GM19324 (cell line): ENCODE results near the gene TMPRSS5.
"Not testable (repeated sequence)": the region's sequence is repeated elsewhere in the genome, so short reads cannot be mapped to it uniquely, and the experiment has no call there.

Source experiments
- ATAC-seq: cut with Tn5 transposase; IDR thresholded peaks from one replicate; pipeline ENCODE4 v1.9.1; 2021; ENCODE audit warnings: mild to moderate bottlenecking, moderate library complexity; ENCODE audit not compliant: unreplicated experiment, low FRiP score

The TMPRSS5 gene

GRCh38 chr11:113697756-113698407 lies 8.2 kb downstream of the TMPRSS5 start:
- ATAC-seq, result no peak

- no peak for ATAC-seq
Observed at GRCh38 chr11:113697111-113697510, 9.0 kb downstream of the TMPRSS5 start.

DNA sequence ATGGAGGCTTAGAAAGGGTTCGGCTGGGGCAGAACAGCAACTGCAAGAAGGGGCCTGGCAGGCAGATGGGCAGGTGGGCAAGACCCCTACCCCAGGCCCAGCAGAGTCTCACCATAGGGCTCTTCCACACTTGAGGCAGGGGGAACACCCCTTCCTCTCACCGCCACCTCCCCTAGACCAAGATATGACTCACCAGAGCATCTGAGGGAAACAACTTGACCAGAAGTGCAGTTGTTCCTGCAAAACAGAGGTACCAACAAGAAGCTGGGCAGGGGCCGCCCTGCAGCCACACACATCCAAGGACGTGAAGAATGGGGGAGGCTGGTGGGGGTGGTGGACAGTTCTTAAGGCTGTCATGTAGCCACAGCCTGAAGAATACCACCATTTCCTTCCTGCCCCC lies 10.9 kb downstream of the TMPRSS5 start:
- no peak for ATAC-seq

GRCh38 chr11:113694390-113694789 lies 11.7 kb downstream of the TMPRSS5 start:
- no peak for ATAC-seq

GRCh38 chr11:113693030-113693429 lies 13.1 kb downstream of the TMPRSS5 start:
- no peak for ATAC-seq

- no peak for ATAC-seq
Observed at GRCh38 chr11:113690619-113691569, 15.2 kb downstream of the TMPRSS5 start.

GRCh38 chr11:113689768-113690618 lies 16.1 kb downstream of the TMPRSS5 start:
- no peak for ATAC-seq

DNA sequence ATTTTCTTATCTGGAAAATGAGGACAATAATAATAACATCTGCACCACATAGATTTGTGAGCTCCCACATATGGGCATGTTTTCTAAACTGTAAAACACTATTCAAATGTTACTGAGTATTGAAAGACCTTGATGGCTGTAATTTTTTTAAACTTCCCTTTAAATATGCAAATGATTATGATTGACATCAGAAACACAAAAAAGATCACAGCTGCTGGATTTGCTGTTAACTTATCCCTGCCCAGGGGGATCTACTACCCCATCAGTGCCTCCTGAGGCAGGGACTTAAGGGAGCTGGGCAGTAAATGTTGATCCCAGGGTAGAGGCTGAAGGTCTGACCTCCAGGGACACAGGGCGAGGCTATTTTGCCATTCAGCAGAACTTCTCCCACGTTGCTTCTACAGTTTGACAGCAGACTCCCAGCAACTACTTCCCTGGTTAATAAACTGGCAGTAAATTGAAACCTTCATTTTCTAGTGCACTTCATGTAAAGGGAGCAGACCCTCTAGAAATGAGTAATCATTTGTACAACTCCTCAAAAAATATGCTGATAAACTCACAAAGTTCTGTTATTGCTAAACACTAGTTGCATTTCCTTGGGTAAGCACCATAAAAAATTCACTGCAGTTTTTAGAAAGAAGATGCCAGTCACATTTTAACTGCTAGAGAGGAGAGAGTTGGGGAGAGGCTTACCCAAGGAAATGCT lies 20.3 kb downstream of the TMPRSS5 start:
- ATAC-seq, result no peak

GRCh38 chr11:113684496-113684895 lies 21.6 kb downstream of the TMPRSS5 start:
- no peak for ATAC-seq

DNA sequence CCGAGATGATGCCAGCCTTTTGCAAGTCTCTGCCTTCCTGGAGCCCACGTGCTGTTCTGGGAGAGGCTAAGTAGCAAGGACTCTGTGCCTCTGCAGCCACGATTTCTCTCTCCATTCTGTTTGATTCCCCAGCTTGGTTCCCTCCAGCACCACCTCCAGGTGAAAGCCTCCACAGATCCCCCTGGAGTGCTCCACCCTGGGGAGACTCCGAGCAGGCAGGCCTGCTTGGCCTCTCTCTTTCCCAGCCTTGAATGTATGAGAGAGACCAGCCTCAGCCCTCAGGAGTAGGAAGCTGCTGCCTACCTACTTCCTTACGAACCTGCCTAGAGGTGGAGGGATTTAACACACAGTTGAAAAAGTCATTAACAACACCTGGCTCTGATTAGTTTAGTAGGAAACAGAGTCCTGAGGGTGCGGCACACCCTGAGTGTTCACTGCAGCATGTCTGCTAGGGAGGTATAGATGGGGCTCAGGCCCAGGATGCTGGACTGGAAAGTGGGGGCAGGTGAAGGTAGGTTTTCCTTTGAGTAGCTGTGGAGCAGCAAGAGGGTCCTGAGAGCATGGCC lies 22.5 kb downstream of the TMPRSS5 start:
- ATAC-seq, result no peak

GRCh38 chr11:113681711-113682413 lies 24.2 kb downstream of the TMPRSS5 start:
- ATAC-seq, result no peak

DNA sequence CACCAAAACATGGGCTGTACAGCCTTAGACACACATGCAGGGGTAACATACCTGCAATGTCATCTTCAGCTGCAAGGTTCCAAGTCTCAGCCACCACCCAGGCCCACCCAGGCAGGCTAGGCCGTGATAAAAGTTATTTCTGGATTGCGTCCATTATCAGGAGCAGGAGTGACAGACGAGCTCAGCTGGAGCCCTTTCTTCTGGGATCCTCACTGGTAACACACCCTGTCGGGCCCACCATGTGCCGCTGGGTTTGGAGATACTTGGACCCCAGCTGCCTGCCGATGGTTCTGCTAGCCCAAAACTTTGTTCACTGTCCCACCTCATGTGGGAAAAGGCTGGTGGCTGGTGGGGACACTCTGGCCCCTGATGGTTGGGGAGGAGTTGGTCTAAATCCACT lies 24.8 kb downstream of the TMPRSS5 start:
- no peak for ATAC-seq

DNA sequence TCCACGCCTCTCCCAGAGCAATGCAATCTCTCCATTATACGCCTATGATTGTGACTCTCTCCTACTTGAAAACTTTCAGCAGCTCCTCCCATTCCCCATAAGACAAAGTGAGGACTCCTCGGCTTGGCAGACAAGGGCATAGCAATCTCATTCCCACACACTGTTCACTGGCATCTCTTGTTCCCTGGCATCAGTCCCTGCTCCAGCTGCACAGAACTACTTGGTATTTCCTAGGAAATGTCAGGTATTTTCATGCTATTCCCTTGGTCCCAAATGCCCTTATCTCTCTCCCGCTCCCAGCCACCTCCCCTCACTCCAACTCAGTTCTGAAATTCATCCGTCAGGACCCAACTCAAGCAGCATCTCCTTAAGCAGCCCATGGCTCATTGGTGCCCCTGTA lies 28.4 kb downstream of the TMPRSS5 start:
- no peak for ATAC-seq

- ATAC-seq, result no peak
Observed at GRCh38 chr11:113675565-113675964, 30.5 kb downstream of the TMPRSS5 start.

DNA sequence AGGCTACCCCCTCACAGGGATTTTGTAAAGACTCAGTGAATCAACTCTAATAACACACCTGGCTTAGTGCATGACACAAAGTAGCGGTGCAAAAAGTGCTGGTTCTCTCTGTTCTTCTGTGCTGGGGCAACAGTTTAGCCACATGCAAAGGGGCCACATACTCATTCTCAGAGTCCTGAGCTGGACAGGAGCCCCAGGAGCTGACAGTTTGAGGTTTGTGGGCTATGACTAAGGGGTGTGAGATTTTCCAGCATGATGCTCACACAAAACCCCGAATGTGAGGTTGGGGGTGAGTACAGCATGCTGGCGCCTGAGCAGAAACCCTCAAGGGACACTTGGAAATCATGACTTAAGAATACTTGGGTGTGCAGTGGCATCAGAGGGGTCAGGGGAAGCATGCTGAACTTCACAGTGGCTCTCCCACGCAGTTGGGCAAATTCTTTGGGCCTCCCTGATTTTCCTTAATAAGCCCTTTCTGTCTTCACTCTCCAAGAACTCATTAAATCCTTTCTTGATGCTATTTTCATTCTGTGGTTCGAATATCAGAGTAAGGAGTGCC lies 31.0 kb downstream of the TMPRSS5 start:
- peak; percentile 55 for ATAC-seq

- no peak for ATAC-seq
Observed at GRCh38 chr11:113674397-113674685, 31.8 kb downstream of the TMPRSS5 start.

GRCh38 chr11:113673550-113674396 lies 32.3 kb downstream of the TMPRSS5 start:
- ATAC-seq, result no peak

GRCh38 chr11:113671914-113672313 lies 34.2 kb downstream of the TMPRSS5 start:
- ATAC-seq, result not testable (repeated sequence)
